Measurements from ENCODE around the gene ESD.

The ESD gene

GRCh38 chr13:46797501-46798237 lies 708 bp upstream of the ESD start:
- peak; percentile 66 for DNase-seq (ENCODE audit: low read depth)
- TF ChIP-seq CTCF (conservative IDR thresholded peaks at IDR 0.05; ENCODE audit: control insufficient read depth, insufficient read depth, low read depth, low read length): no peak
- peak overlapping the region; percentile 76 for H3K4me3 ChIP-seq (ENCODE audit: control insufficient read depth, low read depth, low read length)

GRCh38 chr13:46796129-46796514 lies 839 bp downstream of the ESD start:
- DNase-seq (ENCODE audit: low read depth): no peak
- no peak for TF ChIP-seq CTCF (conservative IDR thresholded peaks at IDR 0.05; ENCODE audit: control insufficient read depth, insufficient read depth, low read depth, low read length)

GRCh38 chr13:46795321-46795720 lies 1.6 kb downstream of the ESD start:
- H3K4me3 ChIP-seq (ENCODE audit: control insufficient read depth, low read depth, low read length): no peak overlapping the region
- no peak for TF ChIP-seq CTCF (conservative IDR thresholded peaks at IDR 0.05; ENCODE audit: control insufficient read depth, insufficient read depth, low read depth, low read length)
- DNase-seq (ENCODE audit: low read depth): peak; percentile 32

More at GRCh38 chr13:46796129-46796514, 839 bp downstream of the ESD start:
- H3K4me3 ChIP-seq (ENCODE audit: control insufficient read depth, low read depth, low read length): peak overlapping the region; percentile 76

- no peak for DNase-seq (ENCODE audit: low read depth)
- no peak overlapping the region for H3K4me3 ChIP-seq (ENCODE audit: control insufficient read depth, low read depth, low read length)
- no peak for TF ChIP-seq CTCF (conservative IDR thresholded peaks at IDR 0.05; ENCODE audit: control insufficient read depth, insufficient read depth, low read depth, low read length)
Measured at GRCh38 chr13:46783504-46783903, 13.5 kb downstream of the ESD start.

- H3K4me3 ChIP-seq (ENCODE audit: control insufficient read depth, low read depth, low read length): no peak overlapping the region
- TF ChIP-seq CTCF (conservative IDR thresholded peaks at IDR 0.05; ENCODE audit: control insufficient read depth, insufficient read depth, low read depth, low read length): no peak
- DNase-seq (ENCODE audit: low read depth): no peak
Measured at GRCh38 chr13:46782691-46783090, 14.3 kb downstream of the ESD start.

GRCh38 chr13:46782066-46782465 lies 14.9 kb downstream of the ESD start:
- no peak for DNase-seq (ENCODE audit: low read depth)
- no peak for TF ChIP-seq CTCF (conservative IDR thresholded peaks at IDR 0.05; ENCODE audit: control insufficient read depth, insufficient read depth, low read depth, low read length)
- H3K4me3 ChIP-seq (ENCODE audit: control insufficient read depth, low read depth, low read length): no peak overlapping the region
